K562 (cell line): ENCODE results near the gene RAB40B. TPM values are rescaled to one million over a fixed set of nuclear protein-coding genes. Genes with fewer than 3 reads are reported as not detected.

ENCODE experiments used
- ARID4B ChIP-seq: sonication (generic); formaldehyde crosslinking; IDR thresholded peaks from 2 replicates; pipeline ENCODE4 v1.8.0; 2022; ENCODE audit warnings: mild to moderate bottlenecking, missing genetic modification reagents
- BACH1 ChIP-seq: fragments of 200-800 bp; sonication (Bioruptor generic); IDR thresholded peaks from 2 replicates; pipeline ENCODE4 v1.6.1; 2016; ENCODE audit warnings: missing genetic modification characterization, missing compliant biosample characterization
- CBFA2T3 ChIP-seq: fragments of 450-650 bp; IDR thresholded peaks from 2 replicates; pipeline ENCODE4 v1.6.1; 2017
- ETV5 ChIP-seq: sonication (generic); formaldehyde crosslinking; IDR thresholded peaks from 2 replicates; pipeline ENCODE4 v1.4.0; 2020; ENCODE audit warnings: low read depth, mild to moderate bottlenecking, missing genetic modification reagents
- FOXK2 ChIP-seq, 2 experiments: fragments of 450-650 bp; IDR thresholded peaks in 1 of 2; conservative IDR thresholded peaks in 1 of 2; 2 replicates each; pipeline ENCODE4 v1.6.1; 2016; ENCODE audit warnings: low read depth in 2 of 2, mild to moderate bottlenecking in 1 of 2
- GATA2 ChIP-seq: sonication (generic); formaldehyde crosslinking; IDR thresholded peaks from 2 replicates; pipeline ENCODE4 v1.4.0; 2020; ENCODE audit warnings: mild to moderate bottlenecking, missing genetic modification reagents
- NCOR1 ChIP-seq: fragments of 450-650 bp; IDR thresholded peaks from 2 replicates; pipeline ENCODE4 v1.6.1; 2016; ENCODE audit warnings: mild to moderate bottlenecking, moderate library complexity
- RCOR1 ChIP-seq, 2 experiments: IDR thresholded peaks; 2 replicates each; pipeline ENCODE4 v1.6.1; 2012; ENCODE audit warnings: low read depth in 2 of 2, low read length in 2 of 2, borderline replicate concordance in 1 of 2, improper control_type of control experiment in 1 of 2
- SIN3A ChIP-seq, 2 experiments: fragments of 150-350 bp in 1 of 2; IDR thresholded peaks; 2 replicates each; pipeline ENCODE4 v1.6.1; 2011 to 2016; ENCODE audit warnings: borderline replicate concordance in 2 of 2, low read depth in 2 of 2, low read length in 2 of 2, mild to moderate bottlenecking in 2 of 2, moderate library complexity in 2 of 2; ENCODE audit not compliant: control insufficient read depth in 1 of 2
- SMAD2 ChIP-seq: fragments of 150-350 bp; IDR thresholded peaks from 2 replicates; pipeline ENCODE4 v1.6.1; 2014; ENCODE audit warnings: low read depth, mild to moderate bottlenecking, low read length
- SMAD4 ChIP-seq: fragments of 250-450 bp; sonication (Bioruptor Pico); conservative IDR thresholded peaks from 2 replicates; pipeline ENCODE4 v1.8.0; 2021; ENCODE audit warnings: inconsistent platforms, mild to moderate bottlenecking, moderate library complexity
- TAL1 ChIP-seq: fragments of 450-650 bp; IDR thresholded peaks from 2 replicates; pipeline ENCODE4 v1.6.1; 2016; ENCODE audit warnings: mild to moderate bottlenecking
- TEAD4 ChIP-seq, 2 experiments: sonication (generic) in 1 of 2; formaldehyde crosslinking in 1 of 2; IDR thresholded peaks; 2 replicates each; pipeline versions ENCODE4 v1.6.1 to v1.8.0; 2012 to 2022; ENCODE audit warnings: borderline replicate concordance in 1 of 2, inconsistent platforms in 1 of 2, low read length in 1 of 2, mild to moderate bottlenecking in 1 of 2, missing genetic modification reagents in 1 of 2
- TRIM24 ChIP-seq, 2 experiments: fragments of 450-650 bp; IDR thresholded peaks; 2 replicates each; pipeline ENCODE4 v1.6.1; 2016
- ZBED1 ChIP-seq: IDR thresholded peaks from 2 replicates; pipeline ENCODE4 v1.6.1; 2014
- ZNF324 ChIP-seq: fragments of 250-450 bp; sonication (Bioruptor Pico); IDR thresholded peaks from 2 replicates; pipeline ENCODE4 v1.4.0; 2020; ENCODE audit warnings: mild to moderate bottlenecking
- ZNF511 ChIP-seq: sonication (generic); formaldehyde crosslinking; IDR thresholded peaks from 2 replicates; pipeline ENCODE4 v1.8.0; 2022; ENCODE audit warnings: mild to moderate bottlenecking, missing genetic modification reagents
- polyA plus RNA-seq, 8 experiments: library from polyadenylated mRNA; depleted of rRNA in 4 of 8; stranded (reverse) in 5 of 8; unstranded in 3 of 8; fragments of >200 nt; fragmentation: Nextera tagmentation in 2 of 8; fragmentation: Illumina TruSeq in 1 of 8; extraction: Ambion mirVana in 2 of 8; extraction: Trizol in 1 of 8; gene quantifications; 2 replicates each; pipeline versions ENCODE4 v1.2.1 to v1.2.3, GENCODE V29; 2011 to 2014; ENCODE audit warnings: inconsistent platforms in 1 of 8, missing spikeins in 1 of 8
- total RNA-seq, 7 experiments: library from RNA; depleted of rRNA in 6 of 7; stranded (reverse); fragments of >200 nt in 6 of 7; fragmentation: Illumina TruSeq in 2 of 7; extraction: Trizol in 2 of 7; gene quantifications; 2 replicates each; pipeline versions ENCODE4 v1.2.1 to v1.2.3, GENCODE V29; 2011 to 2021; ENCODE audit warnings: low replicate concordance in 1 of 7
- TF ChIP-seq, protein P1 (sequence below): fragments of 450-650 bp; IDR thresholded peaks from 2 replicates; pipeline ENCODE4 v1.6.1; 2017; ENCODE audit warnings: antibody characterized with exemption, mild to moderate bottlenecking

RAB40B gene
- total and polyA plus RNA-seq, 9 of the 15 experiments (the other 6 are each of a cell fraction or from before 2014, with no cell fraction given) = 0.13 to 4.6 (median 1.4) TPM

DNA sequence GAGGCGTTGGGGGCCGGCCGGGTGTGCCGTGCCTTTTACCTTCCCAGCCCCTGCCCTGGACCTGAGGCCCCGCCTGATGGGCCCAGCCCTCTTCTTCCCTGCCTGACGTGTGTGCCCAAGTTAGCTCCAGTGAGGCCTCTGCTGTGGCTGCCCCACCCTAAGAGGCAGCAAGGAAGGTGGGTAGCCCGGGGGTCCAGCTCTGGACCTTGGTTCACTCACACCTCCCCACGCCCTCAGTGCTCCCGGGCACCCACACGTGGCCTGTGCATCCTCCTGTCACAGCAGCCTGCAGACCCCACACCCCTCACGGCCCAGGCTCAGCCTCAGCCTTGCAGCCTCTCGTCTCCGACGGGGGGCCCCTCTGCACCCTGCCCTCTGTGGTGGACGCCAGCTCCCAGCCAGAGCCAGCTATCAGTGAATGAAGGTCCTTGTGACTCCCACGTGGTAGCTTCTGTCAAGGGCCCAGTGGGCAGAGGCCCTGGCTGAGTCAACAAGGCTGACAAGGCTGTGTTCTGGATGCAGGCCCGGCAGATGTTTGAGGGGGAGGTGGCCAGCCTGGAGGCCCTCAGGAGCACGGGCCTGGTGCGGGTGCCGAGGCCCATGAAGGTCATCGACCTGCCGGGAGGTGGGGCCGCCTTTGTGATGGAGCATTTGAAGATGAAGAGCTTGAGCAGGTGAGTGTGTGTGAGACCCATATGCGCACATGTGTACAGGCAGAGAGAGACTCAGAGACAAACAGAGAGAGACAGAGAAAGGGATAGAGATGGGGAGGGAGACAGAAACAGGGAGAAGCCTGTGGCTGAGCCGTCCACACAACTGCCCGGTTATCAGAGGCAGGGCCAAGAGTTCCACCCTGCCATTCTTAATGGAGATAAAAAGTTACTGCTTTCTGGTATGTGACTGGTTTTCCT lies 39.7 kb upstream of the RAB40B start (continued):
- TF ChIP-seq ARID4B (CRISPR knock-in tag) = peak; percentile 88
- 0 out of 2 replicates have a peak, but pooled peaks have one; percentile 52 for TF ChIP-seq TEAD4 (IDR thresholded peaks at IDR 0.05; ENCODE audit: low read length)
- TF ChIP-seq TEAD4 (CRISPR knock-in tag; IDR thresholded peaks at IDR 0.05; ENCODE audit: borderline replicate concordance) = no peak
- peak in 1 of 2 experiments; percentile 78; a peak in 3 of 4 replicates for TF ChIP-seq FOXK2 (conservative IDR thresholded peaks at IDR 0.05 in 1 of 2, IDR thresholded peaks at IDR 0.05 in 1 of 2; ENCODE audit: low read depth in 2 of 2)
- TF ChIP-seq ETV5 (CRISPR knock-in tag) = peak; percentile 34; the same call in 1 of the 2 replicates
- peak in 1 of 2 experiments; percentile 33; a peak in 1 of 4 replicates for TF ChIP-seq SIN3A (IDR thresholded peaks at IDR 0.05; ENCODE audit: borderline replicate concordance in 2 of 2, control insufficient read depth in 1 of 2, low read depth in 2 of 2, low read length in 2 of 2)
- TF ChIP-seq ZNF324 (CRISPR knock-in tag) = no peak
- no peak for TF ChIP-seq BACH1
- TF ChIP-seq ZNF511 (CRISPR knock-in tag) = peak; percentile 72; the same call in 1 of the 2 replicates
- peak; percentile 68 for TF ChIP-seq TAL1
- 0 out of 2 replicates have a peak, but pooled peaks have one; percentile 31 for TF ChIP-seq SMAD4 (CRISPR knock-in tag)
- TF ChIP-seq ZBED1 = no peak
- TF ChIP-seq, protein P1, sequence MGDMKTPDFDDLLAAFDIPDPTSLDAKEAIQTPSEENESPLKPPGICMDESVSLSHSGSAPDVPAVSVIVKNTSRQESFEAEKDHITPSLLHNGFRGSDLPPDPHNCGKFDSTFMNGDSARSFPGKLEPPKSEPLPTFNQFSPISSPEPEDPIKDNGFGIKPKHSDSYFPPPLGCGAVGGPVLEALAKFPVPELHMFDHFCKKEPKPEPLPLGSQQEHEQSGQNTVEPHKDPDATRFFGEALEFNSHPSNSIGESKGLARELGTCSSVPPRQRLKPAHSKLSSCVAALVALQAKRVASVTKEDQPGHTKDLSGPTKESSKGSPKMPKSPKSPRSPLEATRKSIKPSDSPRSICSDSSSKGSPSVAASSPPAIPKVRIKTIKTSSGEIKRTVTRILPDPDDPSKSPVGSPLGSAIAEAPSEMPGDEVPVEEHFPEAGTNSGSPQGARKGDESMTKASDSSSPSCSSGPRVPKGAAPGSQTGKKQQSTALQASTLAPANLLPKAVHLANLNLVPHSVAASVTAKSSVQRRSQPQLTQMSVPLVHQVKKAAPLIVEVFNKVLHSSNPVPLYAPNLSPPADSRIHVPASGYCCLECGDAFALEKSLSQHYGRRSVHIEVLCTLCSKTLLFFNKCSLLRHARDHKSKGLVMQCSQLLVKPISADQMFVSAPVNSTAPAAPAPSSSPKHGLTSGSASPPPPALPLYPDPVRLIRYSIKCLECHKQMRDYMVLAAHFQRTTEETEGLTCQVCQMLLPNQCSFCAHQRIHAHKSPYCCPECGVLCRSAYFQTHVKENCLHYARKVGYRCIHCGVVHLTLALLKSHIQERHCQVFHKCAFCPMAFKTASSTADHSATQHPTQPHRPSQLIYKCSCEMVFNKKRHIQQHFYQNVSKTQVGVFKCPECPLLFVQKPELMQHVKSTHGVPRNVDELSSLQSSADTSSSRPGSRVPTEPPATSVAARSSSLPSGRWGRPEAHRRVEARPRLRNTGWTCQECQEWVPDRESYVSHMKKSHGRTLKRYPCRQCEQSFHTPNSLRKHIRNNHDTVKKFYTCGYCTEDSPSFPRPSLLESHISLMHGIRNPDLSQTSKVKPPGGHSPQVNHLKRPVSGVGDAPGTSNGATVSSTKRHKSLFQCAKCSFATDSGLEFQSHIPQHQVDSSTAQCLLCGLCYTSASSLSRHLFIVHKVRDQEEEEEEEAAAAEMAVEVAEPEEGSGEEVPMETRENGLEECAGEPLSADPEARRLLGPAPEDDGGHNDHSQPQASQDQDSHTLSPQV = peak; percentile 93
- peak; percentile 82 for TF ChIP-seq CBFA2T3
- peak; percentile 19 to 62; a peak in 3 of 4 replicates for TF ChIP-seq TRIM24 (IDR thresholded peaks at IDR 0.05)
- TF ChIP-seq RCOR1 (IDR thresholded peaks at IDR 0.05; ENCODE audit: borderline replicate concordance in 1 of 2, low read depth in 2 of 2, low read length in 2 of 2) = 0 out of 4 replicates have a peak, but pooled peaks of 1 of the 2 experiments have one; percentile 3
- TF ChIP-seq NCOR1 = peak; percentile 67
- peak; percentile 33; the same call in 1 of the 2 replicates for TF ChIP-seq GATA2
- no peak for TF ChIP-seq SMAD2
